Thyroid gland (tissue), 4 donors: ENCODE data around the gene PAX8. TPM values are rescaled to one million over a fixed set of nuclear protein-coding genes. Genes with fewer than 3 reads are reported as not detected.

Experiments used
- DNase-seq, 2 donors: peaks; one replicate each; pipeline ENCODE4 v3.0.0-alpha.2; 2019
- H3K27ac ChIP-seq, 3 donors: fragments of 200-600 bp; sonication (generic); 1 replicate in 2 of 3; 2 replicates in 1 of 3; pipeline ENCODE4 v1.5.1; 2016 to 2019; ENCODE audit warnings: mild to moderate bottlenecking in 1 of 3, moderate library complexity in 1 of 3
- H3K27me3 ChIP-seq: fragments of 200-600 bp; sonication (generic); one replicate; pipeline ENCODE4 v1.5.1; 2019
- H3K36me3 ChIP-seq, 2 donors: fragments of 200-600 bp; sonication (generic); one replicate each; pipeline ENCODE4 v1.5.1; 2016 to 2019
- H3K4me1 ChIP-seq, 2 donors: fragments of 200-600 bp; sonication (generic); one replicate each; pipeline ENCODE4 v1.5.1; 2017 to 2019
- H3K4me3 ChIP-seq, 3 donors: fragments of 200-600 bp; sonication (generic); replicated peaks in 1 of 3; 1 replicate in 2 of 3; 2 replicates in 1 of 3; pipeline ENCODE4 v1.5.1; 2016; ENCODE audit warnings: mild to moderate bottlenecking in 1 of 3
- H3K9me3 ChIP-seq: fragments of 200-600 bp; sonication (generic); one replicate; pipeline ENCODE4 v1.5.1; 2017
- CTCF ChIP-seq, 6 experiments: fragments of 200-600 bp in 3 of 6; fragments of 450-650 bp in 3 of 6; sonication (generic) in 3 of 6; IDR thresholded peaks; one replicate each; pipeline ENCODE4 v1.5.1; 2016 to 2019; ENCODE audit warnings: antibody characterized with exemption in 6 of 6, mild to moderate bottlenecking in 2 of 6, inconsistent platforms in 1 of 6, moderate library complexity in 1 of 6
- POLR2A ChIP-seq, 2 donors: fragments of 450-650 bp; IDR thresholded peaks; one replicate each; pipeline ENCODE4 v1.6.1; 2017; ENCODE audit warnings: antibody characterized with exemption in 2 of 2, mild to moderate bottlenecking in 2 of 2, moderate library complexity in 1 of 2
- WGBS, 2 donors: methylation state at CpG; one replicate each; pipeline ENCODE4 v1.1.5; 2017; 5-methylcytosine and 5-hydroxymethylcytosine counted together
- intact Hi-C: fragments of 100-400 bp; cut with DNase I; formaldehyde crosslinking; loops from one replicate; pipeline ENCODE4 v1.15.1; 2023
- total RNA-seq, 4 donors: library from RNA; depleted of rRNA; stranded (reverse); fragments of >200 nt; gene quantifications; one replicate each; pipeline ENCODE4 v1.2.3, GENCODE V29; 2016

Gene PAX8
- total RNA-seq, 4 donors from 2014 or later, result 1,318 to 2,156 (median 1,767) TPM

DNA sequence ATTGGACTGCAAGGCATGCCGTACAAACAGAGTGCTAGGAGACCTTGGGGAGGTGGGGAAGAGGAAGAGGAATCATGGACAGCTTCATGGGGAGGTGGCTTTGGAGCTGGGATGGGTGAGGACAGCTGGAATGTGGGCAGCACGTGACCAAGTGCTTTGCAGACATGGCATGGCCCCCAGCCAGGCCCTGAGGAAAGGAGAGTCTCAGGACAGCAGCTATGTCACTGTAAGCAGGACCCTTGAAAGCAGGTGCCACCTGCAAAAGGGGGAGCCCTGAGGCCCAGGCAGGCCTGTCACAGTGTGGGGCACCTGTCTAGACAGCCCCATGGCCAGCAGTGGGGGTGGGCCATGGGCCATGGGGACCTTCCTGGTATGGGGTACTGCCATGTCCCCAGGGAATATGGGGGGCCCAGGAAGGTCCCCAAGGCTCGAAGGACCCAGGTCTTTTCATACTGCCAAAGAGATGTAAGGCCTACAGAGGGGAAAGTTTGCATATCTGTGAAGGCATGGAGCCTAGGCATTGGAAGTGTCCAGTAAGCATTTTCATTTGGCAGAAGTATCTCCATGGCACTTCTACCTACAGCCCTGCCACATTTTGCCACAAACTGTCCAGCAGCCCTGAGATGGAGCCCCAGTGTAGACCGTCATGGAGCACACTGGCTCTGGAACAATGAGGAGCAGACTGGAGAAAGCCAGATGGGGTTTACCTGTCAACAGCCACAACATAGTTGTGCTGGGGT is 9.9 kb downstream of the PAX8 start:
- no peak overlapping the region for H3K4me3 ChIP-seq
- no peak for TF ChIP-seq CTCF (IDR thresholded peaks at IDR 0.05)
- TF ChIP-seq POLR2A (IDR thresholded peaks at IDR 0.05), result peak in 1 of 2 donors; percentile 53
- no peaks in the 10 kb centered on the region for H3K9me3 ChIP-seq
- 28 to 52% methylated on average over 4 of the region's 4 CpGs for WGBS, 2 donors
- no peaks in the 10 kb centered on the region for H3K27me3 ChIP-seq
- H3K4me1 ChIP-seq, result peaks cover 76 to 85% of the 10 kb centered on the region in 2 donors
- peaks cover 16 to 19% of the 10 kb centered on the region in 2 donors for H3K36me3 ChIP-seq
- peak overlapping the region; percentile 92 to 99 (median 93) for H3K27ac ChIP-seq
- intact Hi-C loops, result no loop called here
- DNase-seq, result peak; percentile 85 to 87

- Histone ChIP-seq H3K4me1 (peaks cover 93 to 95% of the 10 kb centered on the region in 2 donors), H3K4me3 (no peak overlapping the region), H3K36me3 (peaks cover 16 to 18% of the 10 kb centered on the region in 2 donors), H3K27ac (peak overlapping the region; percentile 92 to 99 (median 93)), H3K27me3 (no peaks in the 10 kb centered on the region), H3K9me3 (no peaks in the 10 kb centered on the region)
- TF ChIP-seq CTCF (IDR thresholded peaks at IDR 0.05) (no peak), POLR2A (IDR thresholded peaks at IDR 0.05) (no peak)
- WGBS, 2 donors, result 26 to 55% methylated on average over 7 of the region's 7 CpGs
- DNase-seq, result no peak
- intact Hi-C loops, result no loop called here
Observed at GRCh38 chr2:113266431-113266830, 12.3 kb downstream of the PAX8 start.

- Histone ChIP-seq H3K4me1 (peaks cover 94 to 95% of the 10 kb centered on the region in 2 donors), H3K36me3 (peaks cover 20 to 28% of the 10 kb centered on the region in 2 donors), H3K9me3 (no peaks in the 10 kb centered on the region), H3K4me3 (no peak overlapping the region), H3K27ac (peak overlapping the region; percentile 46 to 99 (median 51)), H3K27me3 (no peaks in the 10 kb centered on the region)
- DNase-seq, result no peak
- WGBS, 2 donors, result 37 to 38% methylated on average over 9 of the region's 9 CpGs
- TF ChIP-seq CTCF (IDR thresholded peaks at IDR 0.05), result no peak
- TF ChIP-seq POLR2A (IDR thresholded peaks at IDR 0.05), result peak in 1 of 2 donors; percentile 7
- intact Hi-C loops, result no loop called here
Observed at GRCh38 chr2:113264713-113265403, 13.9 kb downstream of the PAX8 start.

DNA sequence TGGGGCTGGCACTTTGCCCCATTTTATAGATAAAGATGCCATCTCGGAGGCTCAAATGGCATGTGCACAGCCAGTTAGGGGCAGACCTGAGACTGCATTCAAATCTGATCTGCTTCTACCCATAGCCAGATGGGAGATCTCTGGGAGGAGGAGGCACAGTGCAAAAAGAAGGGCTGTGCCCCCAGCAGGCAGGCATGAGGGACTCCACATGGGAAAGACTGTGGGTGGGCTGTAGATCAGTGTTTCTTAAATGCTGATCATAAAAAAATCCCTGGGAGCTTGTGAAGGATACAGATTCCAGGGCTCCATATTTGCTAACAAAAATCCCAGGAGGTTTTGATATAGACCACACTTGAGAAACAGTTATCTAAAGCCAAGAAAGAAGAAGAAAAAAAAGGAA is 15.2 kb downstream of the PAX8 start:
- 57% methylated on average over 1 of the region's 1 CpG for WGBS, 2 donors
- TF ChIP-seq CTCF (IDR thresholded peaks at IDR 0.05) (no peak), POLR2A (IDR thresholded peaks at IDR 0.05) (no peak)
- Histone ChIP-seq H3K4me1 (peaks cover 94 to 97% of the 10 kb centered on the region in 2 donors), H3K9me3 (no peaks in the 10 kb centered on the region), H3K36me3 (peaks cover 23 to 37% of the 10 kb centered on the region in 2 donors), H3K4me3 (no peak overlapping the region), H3K27me3 (no peaks in the 10 kb centered on the region), H3K27ac (peak overlapping the region in 2 of 3 donors; percentile 51 to 99)
- intact Hi-C loops, result no loop called here
- no peak for DNase-seq

DNA sequence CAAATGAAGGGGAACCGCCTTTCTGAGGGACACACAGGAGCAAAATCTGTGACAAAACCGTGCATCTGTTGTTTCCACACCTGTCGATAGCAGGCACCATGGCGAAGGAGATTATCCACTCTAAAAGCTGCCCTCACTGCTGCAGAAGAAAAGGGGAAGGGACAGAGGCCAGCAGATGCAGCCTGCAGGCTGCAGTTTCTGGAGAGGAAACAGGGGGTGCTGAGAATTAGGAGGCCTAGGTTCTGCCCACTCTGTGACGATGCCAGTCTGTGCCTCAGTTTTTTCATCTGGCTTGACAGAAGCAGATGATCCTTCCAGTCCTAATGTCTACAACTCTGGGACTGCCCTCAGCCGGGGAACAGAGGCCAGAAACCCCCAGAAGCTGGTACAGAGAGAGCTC is 17.7 kb downstream of the PAX8 start:
- TF ChIP-seq CTCF (IDR thresholded peaks at IDR 0.05) (no peak), POLR2A (IDR thresholded peaks at IDR 0.05) (no peak)
- H3K27ac ChIP-seq, result peak overlapping the region; percentile 7 to 99 (median 32)
- H3K4me1 ChIP-seq, result peaks cover 81 to 98% of the 10 kb centered on the region in 2 donors
- no peaks in the 10 kb centered on the region for H3K27me3 ChIP-seq
- 48 to 55% methylated on average over 6 of the region's 6 CpGs for WGBS, 2 donors
- intact Hi-C loops, result no loop called here
- no peak for DNase-seq
- no peak overlapping the region for H3K4me3 ChIP-seq
- H3K36me3 ChIP-seq, result peaks cover 22 to 24% of the 10 kb centered on the region in 2 donors
- no peaks in the 10 kb centered on the region for H3K9me3 ChIP-seq
